Metanephros (tissue), 2 donors: Measurements from ENCODE around the gene RPS6KA6. TPM values are rescaled to one million over a fixed set of nuclear protein-coding genes. Genes with fewer than 3 reads are reported as not detected.

Experiments used
- small RNA-seq: library from RNA; depleted of rRNA; stranded (forward); fragments of <200 nt; gene quantifications from one replicate; pipeline ENCODE3, GENCODE V24; 2014; ENCODE audit warnings: low replicate concordance
- total RNA-seq: library from RNA; depleted of rRNA; stranded (reverse); fragments of >200 nt; gene quantifications from one replicate; pipeline ENCODE4 v1.2.3, GENCODE V29; 2014

The RPS6KA6 gene
- total RNA-seq = 10.8 TPM

DNA sequence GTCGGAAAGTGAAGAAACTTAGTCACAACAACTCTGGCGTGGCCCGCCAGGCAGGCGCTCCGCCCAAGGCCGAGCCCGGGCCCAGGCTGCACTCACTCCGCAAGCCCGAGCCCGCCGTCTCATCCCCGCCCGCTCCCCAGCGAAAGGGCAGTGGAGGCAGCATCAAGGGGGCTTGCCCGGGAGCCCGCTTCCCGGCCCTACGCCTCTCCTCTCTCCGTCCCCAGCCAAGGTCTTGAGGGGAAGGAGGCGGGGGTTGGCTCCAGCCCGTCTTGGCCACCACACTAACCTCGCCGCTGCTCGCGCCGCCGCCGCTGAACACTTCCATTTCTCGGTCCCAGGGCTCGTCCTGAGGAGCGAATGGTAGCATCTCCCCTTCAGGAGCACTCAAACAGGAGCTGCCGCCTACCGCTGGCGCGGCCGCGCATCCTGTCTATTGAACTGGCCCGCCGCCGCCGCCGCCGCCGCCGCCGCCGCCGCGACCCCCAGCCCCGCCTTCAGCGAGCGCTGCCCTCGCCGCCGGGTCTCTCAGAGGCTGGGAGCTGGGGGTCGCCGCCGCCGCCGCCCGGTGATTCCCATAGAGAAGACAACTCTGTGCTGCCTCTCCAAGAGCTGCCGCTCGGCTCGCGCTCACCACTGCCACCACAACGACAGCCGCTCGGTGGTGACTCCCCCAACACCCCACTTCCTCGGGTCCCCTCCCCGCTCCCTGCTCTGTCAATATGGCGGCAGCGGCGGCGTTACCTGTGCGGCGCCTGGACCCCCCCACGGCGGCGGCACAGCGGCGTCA, at the start of gene RPS6KA6:
RPS6KA6 (minus strand) TSS at position 667 of the 787 bp plus-strand sequence; CDS start at position 367, 300 bp downstream.

Small RNA genes lying within 50 kb of the gene (small RNA-seq; reads per million reads assigned to genes)
- gene MIR548I4 = not detected
